ENCODE results near the gene TCP10L.

GRCh38 chr21:32567626-32568025 lies 17.7 kb downstream of the TCP10L start:
- TF ChIP-seq POLR2A (IDR thresholded peaks at IDR 0.05; ENCODE audit: low read length) (no peak), GATA1 (IDR thresholded peaks at IDR 0.05; ENCODE audit: low read depth, low read length) (no peak)
